SK-N-SH treated with all-trans-retinoic acid at 6 μM for 48 hours (cell line): Measurements from ENCODE around the gene NAV3.

ENCODE experiments used
- ATAC-seq: fragments of 200-7000 bp; cut with Tn5 transposase; 3 replicates; pipeline ENCODE4 v1.9.1; 2020; ENCODE audit warnings: mild to moderate bottlenecking, moderate library complexity
- ARNTL ChIP-seq: fragments of 450-650 bp; formaldehyde crosslinking; IDR thresholded peaks from 2 replicates; pipeline ENCODE4 v1.5.0; 2020; ENCODE audit warnings: low read depth, mild to moderate bottlenecking, moderate library complexity, borderline replicate concordance
- BACH2 ChIP-seq: fragments of 250-450 bp; sonication (Bioruptor Pico); IDR thresholded peaks from 2 replicates; pipeline ENCODE4 v1.9.0; 2021; ENCODE audit warnings: mild to moderate bottlenecking, borderline replicate concordance
- CREB5 ChIP-seq: fragments of 250-450 bp; sonication (Bioruptor Pico); IDR thresholded peaks from 2 replicates; pipeline ENCODE4 v1.5.1; 2020; ENCODE audit warnings: low read depth, mild to moderate bottlenecking, moderate library complexity
- CSRNP3 ChIP-seq: fragments of 250-450 bp; sonication (Bioruptor Pico); IDR thresholded peaks from 2 replicates; pipeline ENCODE4 v1.5.1; 2021; ENCODE audit warnings: mild to moderate bottlenecking, moderate library complexity
- GLIS3 ChIP-seq: fragments of 250-450 bp; sonication (Bioruptor Pico); IDR thresholded peaks from 2 replicates; pipeline ENCODE4 v1.5.0; 2020; ENCODE audit warnings: mild to moderate bottlenecking, moderate library complexity
- ISL1 ChIP-seq: fragments of 250-450 bp; sonication (Bioruptor Pico); IDR thresholded peaks from 2 replicates; pipeline ENCODE4 v2.1.2; 2022; ENCODE audit warnings: mild to moderate bottlenecking, moderate library complexity
- OSR1 ChIP-seq: fragments of 250-450 bp; sonication (Bioruptor Pico); IDR thresholded peaks from 2 replicates; pipeline ENCODE4 v1.8.0; 2022; ENCODE audit warnings: moderate library complexity, mild to moderate bottlenecking, inconsistent platforms
- PATZ1 ChIP-seq: fragments of 250-450 bp; sonication (Bioruptor Pico); IDR thresholded peaks from 2 replicates; pipeline ENCODE4 v1.8.0; 2020; ENCODE audit warnings: mild to moderate bottlenecking, moderate library complexity, borderline replicate concordance
- POU6F1 ChIP-seq: fragments of 250-450 bp; sonication (Bioruptor Pico); IDR thresholded peaks from 2 replicates; pipeline ENCODE4 v1.8.0; 2021; ENCODE audit warnings: low read depth, mild to moderate bottlenecking, moderate library complexity, borderline replicate concordance
- PPARA ChIP-seq: fragments of 250-450 bp; sonication (Bioruptor Pico); IDR thresholded peaks from 2 replicates; pipeline ENCODE4 v1.5.0; 2020; ENCODE audit warnings: mild to moderate bottlenecking, borderline replicate concordance
- RARB ChIP-seq: fragments of 250-450 bp; sonication (Bioruptor Pico); IDR thresholded peaks from 2 replicates; pipeline ENCODE4 v1.8.0; 2021; ENCODE audit warnings: mild to moderate bottlenecking, moderate library complexity
- SNAI2 ChIP-seq: fragments of 250-450 bp; sonication (Bioruptor Pico); IDR thresholded peaks from 2 replicates; pipeline ENCODE4 v1.5.0; 2020; ENCODE audit warnings: mild to moderate bottlenecking, moderate library complexity
- TCF4 ChIP-seq: fragments of 250-450 bp; sonication (Bioruptor Pico); IDR thresholded peaks from 2 replicates; pipeline ENCODE4 v1.8.0; 2021; ENCODE audit warnings: mild to moderate bottlenecking, moderate library complexity, borderline replicate concordance
- TOX ChIP-seq: fragments of 250-450 bp; sonication (Bioruptor Pico); IDR thresholded peaks from 2 replicates; pipeline ENCODE4 v1.8.0; 2021; ENCODE audit warnings: mild to moderate bottlenecking, moderate library complexity, borderline replicate concordance
- TSHZ2 ChIP-seq: fragments of 250-450 bp; sonication (Bioruptor Pico); IDR thresholded peaks from 2 replicates; pipeline ENCODE4 v1.5.0; 2020; ENCODE audit warnings: mild to moderate bottlenecking, moderate library complexity
- ZFP3 ChIP-seq: fragments of 250-450 bp; sonication (Bioruptor Pico); IDR thresholded peaks from 2 replicates; pipeline ENCODE4 v1.5.0; 2020; ENCODE audit warnings: mild to moderate bottlenecking, moderate library complexity
- ZFP30 ChIP-seq: fragments of 450-650 bp; formaldehyde crosslinking; IDR thresholded peaks from 2 replicates; pipeline ENCODE4 v1.5.0; 2022; ENCODE audit warnings: mild to moderate bottlenecking, moderate library complexity
- ZNF565 ChIP-seq: fragments of 450-650 bp; formaldehyde crosslinking; conservative IDR thresholded peaks from 2 replicates; pipeline ENCODE4 v1.5.0; 2020; ENCODE audit warnings: low read depth, mild to moderate bottlenecking, moderate library complexity
- ZNF70 ChIP-seq: fragments of 450-650 bp; formaldehyde crosslinking; IDR thresholded peaks from 2 replicates; pipeline ENCODE4 v1.5.0; 2020; ENCODE audit warnings: mild to moderate bottlenecking, moderate library complexity

NAV3 gene

GRCh38 chr12:77893918-77894317 is 63.2 kb downstream of the NAV3 start:
- peak; percentile 24; the same call in 1 of the 3 replicates for ATAC-seq
- no peak for TF ChIP-seq TOX (CRISPR knock-in tag)
- no peak for TF ChIP-seq RARB (CRISPR knock-in tag)
- TF ChIP-seq TCF4 (CRISPR knock-in tag): no peak
- TF ChIP-seq TSHZ2 (CRISPR knock-in tag): no peak
- TF ChIP-seq SNAI2 (CRISPR knock-in tag): no peak
- no peak for TF ChIP-seq ARNTL
- TF ChIP-seq BACH2 (CRISPR knock-in tag): no peak
- TF ChIP-seq ZFP30: no peak
- TF ChIP-seq CSRNP3 (CRISPR knock-in tag): no peak
- TF ChIP-seq ZFP3 (CRISPR knock-in tag): no peak
- no peak for TF ChIP-seq PATZ1
- TF ChIP-seq ZNF565 (CRISPR knock-in tag): no peak
- no peak for TF ChIP-seq OSR1 (CRISPR knock-in tag)
- TF ChIP-seq POU6F1 (CRISPR knock-in tag): no peak
- TF ChIP-seq CREB5 (CRISPR knock-in tag): no peak
- TF ChIP-seq ISL1 (CRISPR knock-in tag): no peak
- TF ChIP-seq PPARA: no peak
- no peak for TF ChIP-seq GLIS3 (CRISPR knock-in tag)

- TF ChIP-seq RARB (CRISPR knock-in tag) (no peak), ZNF70 (no peak)
- peak; percentile 77 for ATAC-seq
Measured at GRCh38 chr12:77894556-77894955, 63.9 kb downstream of the NAV3 start.

- no peak for TF ChIP-seq ZNF70
- TF ChIP-seq ARNTL: no peak
- no peak for TF ChIP-seq TOX (CRISPR knock-in tag)
- no peak for TF ChIP-seq ISL1 (CRISPR knock-in tag)
- TF ChIP-seq PATZ1: no peak
- TF ChIP-seq PPARA: no peak
Measured at GRCh38 chr12:77895699-77896098, 65.0 kb downstream of the NAV3 start.

More at GRCh38 chr12:77895699-77896098, 65.0 kb downstream of the NAV3 start:
- no peak for ATAC-seq
